GM12878 (cell line): Measurements from ENCODE around the gene CDKN2A.

Experiments used
- TCF12 ChIP-seq: IDR thresholded peaks from 2 replicates; pipeline ENCODE4 v1.6.1; 2011; ENCODE audit warnings: low read depth, mild to moderate bottlenecking, low read length
- TF ChIP-seq, protein P1 (sequence below), 3 experiments: IDR thresholded peaks in 2 of 3; conservative IDR thresholded peaks in 1 of 3; 2 replicates each; pipeline ENCODE4 v1.5.1; 2011; ENCODE audit warnings: low read depth in 3 of 3, low read length in 3 of 3, mild to moderate bottlenecking in 3 of 3, control low read depth in 2 of 3, moderate library complexity in 2 of 3, inconsistent platforms in 1 of 3, mixed read lengths in 1 of 3; ENCODE audit not compliant: control insufficient read depth in 2 of 3, insufficient read depth in 1 of 3; ENCODE audit errors: extremely low read depth in 1 of 3
- TF ChIP-seq, protein P2 (sequence below): fragments of 450-650 bp; IDR thresholded peaks from 2 replicates; pipeline ENCODE4 v1.6.1; 2018; ENCODE audit warnings: borderline replicate concordance, mild to moderate bottlenecking; ENCODE audit not compliant: partially characterized antibody

DNA sequence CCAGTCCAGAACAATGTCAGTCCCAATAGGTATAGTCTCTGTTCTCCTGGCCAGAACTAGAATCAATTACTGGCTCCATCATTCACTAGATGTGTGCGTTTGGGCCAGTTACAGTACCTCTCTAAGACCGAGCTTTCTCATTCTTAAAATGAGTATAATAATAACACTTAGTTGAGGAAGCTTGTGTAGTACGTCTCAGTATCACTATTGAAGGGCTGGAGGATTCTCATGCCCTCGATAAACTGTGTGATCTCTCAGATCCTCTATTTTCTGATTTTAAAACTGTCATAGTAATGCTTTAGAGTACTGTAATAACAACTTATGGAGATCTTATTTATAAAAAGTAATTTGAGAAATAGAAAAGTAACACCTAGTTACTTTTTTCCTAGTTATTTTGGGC lies 50.7 kb downstream of the CDKN2A start:
- no peak for TF ChIP-seq TCF12
- TF ChIP-seq, protein P1, sequence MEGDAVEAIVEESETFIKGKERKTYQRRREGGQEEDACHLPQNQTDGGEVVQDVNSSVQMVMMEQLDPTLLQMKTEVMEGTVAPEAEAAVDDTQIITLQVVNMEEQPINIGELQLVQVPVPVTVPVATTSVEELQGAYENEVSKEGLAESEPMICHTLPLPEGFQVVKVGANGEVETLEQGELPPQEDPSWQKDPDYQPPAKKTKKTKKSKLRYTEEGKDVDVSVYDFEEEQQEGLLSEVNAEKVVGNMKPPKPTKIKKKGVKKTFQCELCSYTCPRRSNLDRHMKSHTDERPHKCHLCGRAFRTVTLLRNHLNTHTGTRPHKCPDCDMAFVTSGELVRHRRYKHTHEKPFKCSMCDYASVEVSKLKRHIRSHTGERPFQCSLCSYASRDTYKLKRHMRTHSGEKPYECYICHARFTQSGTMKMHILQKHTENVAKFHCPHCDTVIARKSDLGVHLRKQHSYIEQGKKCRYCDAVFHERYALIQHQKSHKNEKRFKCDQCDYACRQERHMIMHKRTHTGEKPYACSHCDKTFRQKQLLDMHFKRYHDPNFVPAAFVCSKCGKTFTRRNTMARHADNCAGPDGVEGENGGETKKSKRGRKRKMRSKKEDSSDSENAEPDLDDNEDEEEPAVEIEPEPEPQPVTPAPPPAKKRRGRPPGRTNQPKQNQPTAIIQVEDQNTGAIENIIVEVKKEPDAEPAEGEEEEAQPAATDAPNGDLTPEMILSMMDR (IDR thresholded peaks at IDR 0.05 in 2 of 3, conservative IDR thresholded peaks at IDR 0.05 in 1 of 3; ENCODE audit: control insufficient read depth in 2 of 3, extremely low read depth in 1 of 3, insufficient read depth in 1 of 3, low read depth in 3 of 3, low read length in 3 of 3): no peak
- TF ChIP-seq, protein P2, sequence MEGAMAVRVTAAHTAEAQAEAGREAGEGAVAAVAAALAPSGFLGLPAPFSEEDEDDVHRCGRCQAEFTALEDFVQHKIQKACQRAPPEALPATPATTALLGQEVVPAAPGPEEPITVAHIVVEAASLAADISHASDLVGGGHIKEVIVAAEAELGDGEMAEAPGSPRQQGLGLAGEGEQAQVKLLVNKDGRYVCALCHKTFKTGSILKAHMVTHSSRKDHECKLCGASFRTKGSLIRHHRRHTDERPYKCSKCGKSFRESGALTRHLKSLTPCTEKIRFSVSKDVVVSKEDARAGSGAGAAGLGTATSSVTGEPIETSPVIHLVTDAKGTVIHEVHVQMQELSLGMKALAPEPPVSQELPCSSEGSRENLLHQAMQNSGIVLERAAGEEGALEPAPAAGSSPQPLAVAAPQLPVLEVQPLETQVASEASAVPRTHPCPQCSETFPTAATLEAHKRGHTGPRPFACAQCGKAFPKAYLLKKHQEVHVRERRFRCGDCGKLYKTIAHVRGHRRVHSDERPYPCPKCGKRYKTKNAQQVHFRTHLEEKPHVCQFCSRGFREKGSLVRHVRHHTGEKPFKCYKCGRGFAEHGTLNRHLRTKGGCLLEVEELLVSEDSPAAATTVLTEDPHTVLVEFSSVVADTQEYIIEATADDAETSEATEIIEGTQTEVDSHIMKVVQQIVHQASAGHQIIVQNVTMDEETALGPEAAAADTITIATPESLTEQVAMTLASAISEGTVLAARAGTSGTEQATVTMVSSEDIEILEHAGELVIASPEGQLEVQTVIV: no peak
